ENCODE measurements around the gene INSR.

Gene INSR

DNA sequence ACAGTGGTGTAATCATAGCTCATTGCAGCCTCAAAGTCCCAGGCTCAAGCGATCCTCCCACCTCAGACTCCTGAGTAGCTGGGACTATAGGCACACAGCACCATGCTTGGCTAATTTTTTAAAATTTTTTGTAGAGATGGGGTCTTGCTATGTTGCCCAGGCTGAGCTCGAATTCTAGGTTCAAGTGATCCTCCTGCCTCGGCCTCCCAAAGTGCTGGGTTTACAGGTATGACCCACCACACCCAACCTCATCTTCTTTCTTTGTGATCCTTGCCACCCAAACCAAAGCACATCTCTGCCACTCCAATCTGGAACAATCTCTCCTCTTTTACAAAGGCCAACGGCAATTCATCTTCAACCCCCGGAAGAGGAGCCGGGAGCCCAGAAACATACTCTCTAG is 38.6 kb downstream of the INSR start:
- no peak for TF ChIP-seq ZFX (IDR thresholded peaks at IDR 0.05; ENCODE audit: borderline replicate concordance)
- TF ChIP-seq, protein P1, sequence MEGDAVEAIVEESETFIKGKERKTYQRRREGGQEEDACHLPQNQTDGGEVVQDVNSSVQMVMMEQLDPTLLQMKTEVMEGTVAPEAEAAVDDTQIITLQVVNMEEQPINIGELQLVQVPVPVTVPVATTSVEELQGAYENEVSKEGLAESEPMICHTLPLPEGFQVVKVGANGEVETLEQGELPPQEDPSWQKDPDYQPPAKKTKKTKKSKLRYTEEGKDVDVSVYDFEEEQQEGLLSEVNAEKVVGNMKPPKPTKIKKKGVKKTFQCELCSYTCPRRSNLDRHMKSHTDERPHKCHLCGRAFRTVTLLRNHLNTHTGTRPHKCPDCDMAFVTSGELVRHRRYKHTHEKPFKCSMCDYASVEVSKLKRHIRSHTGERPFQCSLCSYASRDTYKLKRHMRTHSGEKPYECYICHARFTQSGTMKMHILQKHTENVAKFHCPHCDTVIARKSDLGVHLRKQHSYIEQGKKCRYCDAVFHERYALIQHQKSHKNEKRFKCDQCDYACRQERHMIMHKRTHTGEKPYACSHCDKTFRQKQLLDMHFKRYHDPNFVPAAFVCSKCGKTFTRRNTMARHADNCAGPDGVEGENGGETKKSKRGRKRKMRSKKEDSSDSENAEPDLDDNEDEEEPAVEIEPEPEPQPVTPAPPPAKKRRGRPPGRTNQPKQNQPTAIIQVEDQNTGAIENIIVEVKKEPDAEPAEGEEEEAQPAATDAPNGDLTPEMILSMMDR (IDR thresholded peaks at IDR 0.05), result no peak
- no peak overlapping the region for H3K27ac ChIP-seq

DNA sequence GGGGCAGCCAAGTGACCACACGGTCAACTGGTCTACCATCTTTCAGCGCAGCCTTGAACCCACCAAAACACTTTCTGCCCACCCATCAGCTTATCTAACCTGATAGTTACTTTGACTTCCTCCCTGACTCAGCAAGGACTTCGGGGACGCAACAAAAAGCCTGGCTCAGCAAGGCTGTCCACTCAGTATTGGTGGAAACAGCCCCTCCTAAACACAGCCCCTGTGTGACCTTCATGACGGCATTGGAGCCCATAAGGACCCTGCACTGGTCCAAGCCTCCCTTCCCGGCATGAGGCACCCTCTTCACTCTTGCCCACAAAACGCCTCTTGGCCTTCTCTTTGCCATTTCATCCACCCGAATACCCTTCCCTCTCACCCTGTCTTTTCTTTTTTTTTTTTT is 39.1 kb downstream of the INSR start:
- H3K27ac ChIP-seq, result no peak overlapping the region
- TF ChIP-seq ZFX (IDR thresholded peaks at IDR 0.05; ENCODE audit: borderline replicate concordance), result no peak
- TF ChIP-seq, protein P1 (IDR thresholded peaks at IDR 0.05), result no peak

DNA sequence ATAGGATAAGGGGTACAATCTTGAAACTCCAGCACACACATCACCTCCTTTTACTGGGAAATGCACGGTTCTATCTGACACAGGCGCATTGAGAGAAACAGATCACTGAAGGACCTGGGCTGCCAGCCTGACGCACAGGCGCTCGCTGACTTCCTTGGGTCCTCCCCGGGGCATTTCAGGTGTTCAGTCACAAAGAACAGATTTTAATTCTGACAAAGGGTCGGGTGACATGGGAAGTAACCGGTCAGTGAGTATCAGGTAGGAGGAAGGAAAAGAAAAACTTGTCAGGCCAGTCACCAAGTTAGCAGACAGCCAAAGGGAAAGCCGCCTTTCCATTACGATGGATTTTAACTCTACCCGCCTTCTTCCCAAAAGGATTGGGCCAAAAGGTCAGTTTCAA is 39.6 kb downstream of the INSR start:
- TF ChIP-seq, protein P1 (IDR thresholded peaks at IDR 0.05), result no peak
- TF ChIP-seq ZFX (IDR thresholded peaks at IDR 0.05; ENCODE audit: borderline replicate concordance), result no peak
- no peak overlapping the region for H3K27ac ChIP-seq

DNA sequence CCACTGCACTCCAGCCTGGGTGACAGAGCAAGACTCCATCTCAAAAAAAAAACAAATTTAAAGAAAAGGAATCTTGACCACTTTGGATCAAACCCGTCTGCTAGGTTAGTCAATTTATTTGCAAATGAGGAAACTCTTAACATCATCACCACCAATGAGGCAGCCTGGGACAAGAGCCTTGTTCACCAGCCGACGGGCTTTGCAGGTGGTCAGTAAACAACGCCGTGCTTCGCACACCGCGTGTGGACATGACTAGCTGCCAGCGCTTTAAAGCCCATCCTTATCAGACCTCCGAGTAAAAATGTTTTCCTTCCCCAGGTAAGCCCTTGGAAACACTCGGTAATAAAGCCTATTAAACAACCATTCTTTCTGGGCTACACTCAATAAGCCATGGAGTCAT is 41.9 kb downstream of the INSR start:
- TF ChIP-seq, protein P1 (IDR thresholded peaks at IDR 0.05), result no peak
- no peak for TF ChIP-seq ZFX (IDR thresholded peaks at IDR 0.05; ENCODE audit: borderline replicate concordance)
- H3K27ac ChIP-seq, result no peak overlapping the region

DNA sequence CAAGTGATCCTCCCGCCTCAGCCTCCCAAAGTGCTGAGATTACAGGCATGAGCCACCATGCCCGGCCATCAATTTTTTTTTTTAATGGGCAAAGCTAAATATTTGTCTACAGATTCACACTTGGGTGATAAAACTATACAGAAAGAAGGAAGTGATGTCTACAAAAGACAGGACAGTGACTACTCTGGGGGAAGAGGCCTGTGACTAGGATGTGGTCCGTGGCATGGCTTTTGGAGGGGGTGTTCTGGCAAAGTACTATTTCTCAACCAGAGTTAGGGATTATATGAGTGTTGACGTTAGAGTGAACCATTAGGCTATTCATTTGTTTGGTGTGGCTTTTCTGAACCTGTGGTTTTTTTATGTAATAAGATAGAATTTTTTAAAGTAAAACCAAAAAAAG is 42.7 kb downstream of the INSR start:
- TF ChIP-seq, protein P1 (IDR thresholded peaks at IDR 0.05), result no peak
- no peak for TF ChIP-seq ZFX (IDR thresholded peaks at IDR 0.05; ENCODE audit: borderline replicate concordance)
- H3K27ac ChIP-seq, result no peak overlapping the region

DNA sequence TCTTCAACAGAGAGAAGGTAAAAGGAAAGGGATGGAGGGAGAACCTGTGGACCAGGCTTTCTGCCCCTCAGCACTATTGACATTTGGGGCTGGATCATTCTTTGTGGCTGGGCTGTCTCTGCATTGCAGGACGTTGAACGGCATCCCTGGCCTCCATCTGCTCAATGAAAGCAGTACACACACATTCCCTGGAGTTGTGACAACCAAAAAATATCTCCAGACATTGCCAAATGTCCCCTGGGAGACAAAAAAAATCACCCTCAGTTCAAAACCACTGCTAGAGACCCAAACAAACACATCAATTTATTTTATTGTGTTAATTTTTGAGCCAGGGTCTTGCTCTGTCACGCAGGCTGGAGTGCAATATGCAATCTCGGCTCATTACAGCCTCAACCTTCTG is 43.3 kb downstream of the INSR start:
- H3K27ac ChIP-seq, result no peak overlapping the region
- no peak for TF ChIP-seq ZFX (IDR thresholded peaks at IDR 0.05; ENCODE audit: borderline replicate concordance)
- TF ChIP-seq, protein P1 (IDR thresholded peaks at IDR 0.05), result no peak

DNA sequence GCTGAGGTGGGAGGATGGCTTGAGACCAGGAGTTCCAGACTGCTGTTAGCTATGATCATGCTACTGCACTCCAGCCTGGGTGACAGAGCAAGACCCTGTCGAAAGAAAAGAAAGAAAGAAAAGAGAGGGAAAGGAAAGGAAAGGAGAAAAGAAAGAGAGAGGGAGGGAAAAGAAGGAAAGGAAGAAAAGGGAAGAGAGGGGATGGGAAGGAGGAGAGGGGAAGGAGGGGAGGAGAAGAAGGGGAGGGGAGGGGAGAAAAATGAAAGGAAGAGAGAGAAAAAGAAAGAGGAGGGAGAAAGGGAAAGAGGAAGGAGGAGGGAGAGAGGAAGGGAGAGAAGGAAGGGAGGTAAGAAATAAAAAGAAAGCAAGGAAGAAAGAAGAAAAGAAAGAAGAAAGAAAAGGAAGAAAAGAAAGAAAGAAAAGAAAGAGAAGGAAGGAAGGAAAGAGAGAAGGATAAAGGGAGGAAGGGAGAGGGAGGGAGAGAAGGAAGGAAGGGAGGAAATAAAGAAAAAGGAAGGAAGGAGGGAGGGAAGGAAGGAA is 44.1 kb downstream of the INSR start:
- TF ChIP-seq ZFX (IDR thresholded peaks at IDR 0.05; ENCODE audit: borderline replicate concordance), result no peak
- TF ChIP-seq, protein P1 (IDR thresholded peaks at IDR 0.05), result no peak
- H3K27ac ChIP-seq, result no peak overlapping the region
